GM06990 (cell line): ENCODE results near the gene CLIC2.
A peak's percentile ranks its signal among the peaks of the same experiment; 100 is the strongest.

Source experiments
- DNase-seq: peaks from one replicate; pipeline ENCODE4 v3.0.0-alpha.2; 2011; ENCODE audit not compliant: insufficient read length; ENCODE audit errors: extremely low read depth
- H3K27me3 ChIP-seq: replicated peaks from 2 replicates; pipeline ENCODE4 v1.6.0; 2011; ENCODE audit warnings: low read length; ENCODE audit not compliant: control insufficient read depth, insufficient read depth
- H3K36me3 ChIP-seq: 2 replicates; pipeline ENCODE4 v1.5.1; 2011; ENCODE audit warnings: low read length; ENCODE audit not compliant: control insufficient read depth, insufficient read depth
- H3K4me3 ChIP-seq: replicated peaks from 2 replicates; pipeline ENCODE4 v1.5.1; 2011; ENCODE audit warnings: low read depth, mild to moderate bottlenecking, control low read depth, low read length
- CTCF ChIP-seq: IDR thresholded peaks from 2 replicates; pipeline ENCODE4 v1.5.1; 2011; ENCODE audit warnings: low read length, control low read depth, mild to moderate bottlenecking, inconsistent platforms; ENCODE audit not compliant: insufficient read depth, poor library complexity, severe bottlenecking

The CLIC2 gene

GRCh38 chrX:155262970-155263754 lies 71.3 kb downstream of the CLIC2 start:
- Histone ChIP-seq H3K36me3 (no peaks in the 10 kb centered on the region; the same call in 1 of the 2 replicates), H3K4me3 (peak overlapping the region; percentile 77), H3K27me3 (no peaks in the 10 kb centered on the region)
- DNase-seq, result no peak
- TF ChIP-seq CTCF, result no peak

- no peak for TF ChIP-seq CTCF
- Histone ChIP-seq H3K27me3 (no peaks in the 10 kb centered on the region), H3K36me3 (no peaks in the 10 kb centered on the region; the same call in 1 of the 2 replicates), H3K4me3 (no peak overlapping the region)
- DNase-seq, result no peak
These were observed 74.7 kb downstream of the CLIC2 start for GRCh38 chrX:155259752-155260151.

- no peaks in the 10 kb centered on the region for H3K36me3 ChIP-seq
- no peak overlapping the region for H3K4me3 ChIP-seq
- no peak for TF ChIP-seq CTCF
- no peaks in the 10 kb centered on the region for H3K27me3 ChIP-seq
- DNase-seq, result no peak
These were observed 83.0 kb downstream of the CLIC2 start for GRCh38 chrX:155251391-155251790.

GRCh38 chrX:155247497-155247896 lies 86.9 kb downstream of the CLIC2 start:
- H3K36me3 ChIP-seq, result no peaks in the 10 kb centered on the region
- H3K4me3 ChIP-seq, result no peak overlapping the region
- no peak for TF ChIP-seq CTCF
- no peak for DNase-seq
- H3K27me3 ChIP-seq, result no peaks in the 10 kb centered on the region

- no peak for TF ChIP-seq CTCF
- no peak overlapping the region for H3K4me3 ChIP-seq
- H3K27me3 ChIP-seq, result no peaks in the 10 kb centered on the region
- DNase-seq, result no peak
- no peaks in the 10 kb centered on the region for H3K36me3 ChIP-seq
These were observed 87.7 kb downstream of the CLIC2 start for GRCh38 chrX:155246748-155247147.

GRCh38 chrX:155242300-155242699 lies 92.1 kb downstream of the CLIC2 start:
- Histone ChIP-seq H3K36me3 (no peaks in the 10 kb centered on the region; the same call in 1 of the 2 replicates), H3K4me3 (no peak overlapping the region), H3K27me3 (no peaks in the 10 kb centered on the region)
- TF ChIP-seq CTCF, result no peak
- no peak for DNase-seq
